Activated gamma-delta T cell treated with anti-CD3 and anti-CD28 coated beads, Interleukin-2, amount 50 U/mL, for 16 hours (primary cell): ENCODE data around the gene NKAIN2.
"Not testable (repeated sequence)": the region's sequence is repeated elsewhere in the genome, so short reads cannot be mapped to it uniquely, and the experiment has no call there.

Source experiments
- DNase-seq: peaks from one replicate; pipeline ENCODE4 v3.0.0-alpha.2; 2020; ENCODE audit warnings: low read depth

The NKAIN2 gene

DNA sequence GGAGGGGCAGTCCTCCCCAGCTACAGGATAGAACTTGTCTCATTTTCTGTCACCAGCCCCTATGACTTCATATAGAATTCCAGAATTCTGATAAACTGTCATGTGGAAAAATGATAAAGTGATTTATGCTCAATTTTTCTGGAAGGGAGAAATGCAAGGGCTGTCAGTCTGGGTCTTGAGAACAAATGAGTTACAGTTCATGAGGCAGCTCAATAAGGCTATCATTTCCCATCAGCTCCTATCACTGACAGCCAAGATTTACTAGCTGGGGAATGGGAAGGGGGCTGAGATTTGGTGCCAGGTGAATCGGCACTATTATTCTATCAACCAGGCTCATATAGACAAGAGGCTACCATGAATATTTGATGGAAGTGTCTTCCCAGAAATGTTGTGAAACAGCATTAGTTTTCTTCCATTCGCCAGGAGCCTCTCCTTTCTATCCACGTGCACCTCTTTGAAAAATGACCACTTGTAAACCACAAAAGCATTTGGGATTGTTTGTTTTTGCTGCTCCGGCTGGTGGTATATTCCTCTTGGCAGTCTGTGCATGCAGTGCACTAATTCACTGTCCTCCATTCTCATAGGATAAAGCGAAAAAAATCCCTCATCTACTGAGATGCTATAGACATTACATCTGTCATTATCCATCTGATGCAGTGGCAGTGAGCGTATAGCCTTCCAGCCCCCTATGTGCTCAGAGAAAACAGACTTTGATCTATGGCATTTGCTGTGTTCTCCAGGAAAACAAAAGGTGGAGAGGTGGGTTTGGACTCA lies 629.9 kb downstream of the NKAIN2 start:
- no peak for DNase-seq

DNA sequence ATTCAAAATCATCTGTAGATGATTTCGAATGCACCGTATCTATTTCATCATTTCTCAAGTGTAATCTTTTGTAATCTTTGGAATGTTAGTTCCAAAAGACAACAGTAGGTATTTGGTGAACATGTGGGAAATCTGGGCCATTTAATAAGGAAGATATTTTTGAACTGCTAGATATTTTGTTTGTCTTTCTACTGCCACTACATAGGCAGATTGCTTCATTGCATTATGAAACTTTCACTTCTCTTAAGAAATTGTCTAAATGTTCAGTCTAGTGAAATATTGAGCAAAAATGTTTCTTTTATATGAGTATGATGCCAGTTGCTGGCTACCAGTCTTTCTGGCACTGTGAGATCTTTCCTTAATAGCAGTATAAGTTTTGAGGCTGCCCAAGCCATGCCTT lies 630.8 kb downstream of the NKAIN2 start:
- no peak for DNase-seq

DNA sequence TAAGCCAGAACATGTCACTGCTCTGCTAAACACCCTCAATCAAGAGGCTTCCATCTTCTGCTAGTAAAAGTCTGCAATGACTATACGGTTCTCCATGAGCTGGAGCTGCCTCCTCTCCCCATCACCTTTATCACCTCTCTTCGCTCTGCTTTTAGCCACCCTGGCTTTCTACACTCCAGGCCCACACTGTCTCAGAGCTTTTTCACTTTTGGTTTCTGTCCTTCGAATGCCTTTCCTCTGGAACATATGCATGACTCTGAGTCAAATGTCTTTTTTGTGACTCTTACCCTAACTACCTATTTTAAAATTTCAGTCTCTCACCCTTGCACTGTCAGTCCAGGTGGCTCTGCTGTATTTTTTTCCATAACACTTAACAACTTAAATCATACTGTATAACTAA lies 633.1 kb downstream of the NKAIN2 start:
- DNase-seq, result no peak

DNA sequence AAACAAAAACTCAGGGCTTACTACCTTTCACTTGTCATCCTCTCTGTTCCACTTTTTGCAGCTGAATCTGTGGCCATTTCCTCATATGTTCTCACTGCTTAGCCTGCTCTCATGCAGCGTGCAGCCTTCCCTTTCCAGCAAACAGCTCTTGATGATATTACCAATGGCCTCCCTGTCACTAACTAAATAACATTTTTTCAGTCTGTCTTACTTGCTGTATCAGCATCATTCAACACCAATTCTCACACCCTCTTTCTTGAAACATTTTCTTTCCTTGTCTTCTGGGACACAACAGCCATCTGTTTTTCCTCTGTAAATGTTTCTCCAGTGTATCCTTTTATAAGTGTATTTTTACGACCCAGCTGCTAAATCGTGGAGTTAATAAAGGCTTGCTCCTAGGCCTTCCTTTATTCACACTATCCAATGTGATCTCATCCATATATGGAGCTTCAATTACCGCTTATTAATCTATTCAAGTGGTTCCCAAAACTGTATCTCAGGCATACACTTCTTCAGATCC lies 634.9 kb downstream of the NKAIN2 start:
- DNase-seq, result no peak

DNA sequence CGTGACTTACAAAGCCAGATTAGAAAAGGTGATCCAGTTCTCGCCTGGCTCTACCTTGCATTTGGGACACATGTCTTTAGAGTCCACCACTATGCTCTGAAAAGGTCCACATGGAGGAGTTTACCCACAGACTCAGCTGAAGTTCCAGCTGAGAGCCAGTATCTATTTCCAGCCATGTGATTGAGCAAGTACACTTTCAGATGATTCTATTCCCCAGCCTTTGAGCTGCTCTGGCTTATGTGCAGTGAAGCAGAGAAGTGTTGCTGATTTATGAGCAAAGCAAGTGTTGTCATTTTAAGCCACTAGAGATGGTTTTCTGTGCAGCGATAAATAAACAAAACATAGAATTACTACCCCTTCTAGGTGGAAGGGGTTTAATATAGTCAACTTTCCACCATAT lies 637.8 kb downstream of the NKAIN2 start:
- DNase-seq, result no peak

DNA sequence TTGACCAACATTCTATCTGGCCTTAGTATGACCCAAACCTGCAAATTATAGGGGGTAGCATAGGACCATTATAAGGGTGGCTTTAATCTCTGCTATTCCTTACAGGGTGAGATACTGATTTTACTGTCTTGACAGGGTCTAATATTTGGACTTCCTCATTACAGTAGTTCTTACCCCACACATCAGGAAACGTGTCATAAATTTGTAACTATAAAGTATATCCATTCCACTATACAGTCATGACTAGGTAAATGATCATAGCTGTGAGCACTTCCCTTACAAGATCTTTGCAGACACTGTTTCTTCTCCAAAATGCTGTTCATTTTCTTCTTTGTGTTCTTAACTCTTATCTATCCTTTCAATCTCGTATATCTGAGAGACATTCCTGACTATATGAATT lies 639.9 kb downstream of the NKAIN2 start:
- DNase-seq, result no peak

DNA sequence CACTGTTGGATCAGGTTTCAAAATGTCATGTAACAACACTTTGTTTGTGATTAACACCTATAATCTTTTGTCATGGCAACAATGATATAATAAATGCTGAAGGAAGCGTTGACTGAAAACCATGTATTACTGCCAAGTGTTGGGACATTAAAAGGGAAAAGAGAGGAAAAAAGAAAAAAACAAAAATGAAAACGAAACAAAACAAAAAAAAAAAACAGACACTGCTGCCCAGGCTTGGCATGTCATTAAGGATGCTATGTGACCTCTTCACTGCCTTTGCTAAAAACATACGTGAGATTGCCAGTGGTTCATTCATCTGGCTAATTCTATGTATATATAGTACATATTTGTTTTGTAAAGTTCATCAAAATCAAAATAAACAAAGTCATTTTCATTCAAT lies 641.9 kb downstream of the NKAIN2 start:
- no peak for DNase-seq

DNA sequence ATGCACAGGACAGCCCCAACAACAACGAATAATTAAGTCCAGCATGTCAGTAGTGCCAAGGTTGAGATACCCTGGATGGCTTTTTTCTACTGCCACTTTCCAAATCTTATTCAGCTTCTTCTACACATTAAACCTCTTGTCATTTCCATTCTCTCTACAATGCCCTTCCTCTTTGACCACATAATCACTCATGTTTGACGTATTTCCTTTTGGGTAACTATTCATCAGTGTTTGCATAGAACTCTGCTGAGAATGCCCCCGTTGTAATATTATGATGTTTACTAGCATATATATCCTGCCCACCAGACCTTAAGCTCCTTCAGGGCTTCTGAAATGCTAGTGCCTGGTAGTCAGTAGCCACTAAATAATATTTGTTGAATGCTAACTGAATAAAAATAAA lies 643.3 kb downstream of the NKAIN2 start:
- DNase-seq, result no peak

DNA sequence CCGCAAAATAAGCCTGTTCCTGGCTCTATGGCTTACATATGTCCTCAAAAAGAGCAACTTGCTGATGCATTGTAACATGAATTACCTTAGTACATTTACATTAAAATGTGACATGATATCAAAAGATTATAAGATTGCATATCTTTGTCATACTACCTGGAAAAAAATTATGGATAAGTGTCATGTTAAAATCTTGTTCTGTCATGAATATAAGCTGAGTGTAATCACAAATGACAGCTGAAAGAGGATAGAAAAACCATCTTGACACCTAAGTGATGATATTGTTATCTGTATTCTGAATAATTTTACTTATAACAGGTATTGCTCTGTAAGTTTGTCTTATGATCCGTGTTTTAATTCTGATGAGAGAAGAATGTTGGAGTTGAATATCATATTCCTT lies 655.6 kb downstream of the NKAIN2 start:
- no peak for DNase-seq

DNA sequence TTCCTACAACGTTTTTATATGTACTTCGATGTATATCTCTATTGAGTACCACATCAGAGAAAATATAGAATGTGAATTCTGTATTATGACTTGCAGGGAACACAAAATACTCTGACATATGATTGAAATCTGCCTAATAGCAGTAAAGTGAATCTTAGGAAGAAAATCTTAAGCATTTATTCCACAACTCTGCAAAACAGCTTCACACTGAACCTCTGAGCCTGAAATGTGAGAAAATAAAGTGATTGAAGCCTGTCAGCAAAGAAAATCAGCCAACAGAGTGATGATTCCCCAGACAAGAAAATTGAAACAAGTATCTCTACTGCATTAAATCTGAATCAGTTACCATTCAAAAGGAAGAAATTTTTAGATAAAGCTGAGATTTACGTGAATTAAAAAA lies 659.1 kb downstream of the NKAIN2 start:
- no peak for DNase-seq

DNA sequence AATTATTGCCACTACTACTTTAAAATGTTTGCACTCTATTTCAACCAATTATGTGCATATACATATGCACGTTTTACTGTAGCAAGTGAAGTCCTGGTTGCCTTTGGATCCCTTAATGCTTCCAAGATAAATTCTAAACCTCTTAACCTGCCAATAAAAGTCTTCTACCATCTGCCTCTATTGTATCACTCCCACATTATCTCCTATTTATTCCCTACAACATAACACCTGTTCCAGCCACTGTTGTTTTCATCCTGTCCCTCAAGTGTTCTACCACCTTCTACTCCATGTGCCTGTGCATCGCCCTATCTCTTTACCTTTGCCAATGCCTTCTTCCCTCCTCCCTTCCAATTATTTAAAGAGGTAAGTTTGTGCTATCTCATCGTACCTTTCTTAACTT lies 659.6 kb downstream of the NKAIN2 start:
- DNase-seq, result no peak

DNA sequence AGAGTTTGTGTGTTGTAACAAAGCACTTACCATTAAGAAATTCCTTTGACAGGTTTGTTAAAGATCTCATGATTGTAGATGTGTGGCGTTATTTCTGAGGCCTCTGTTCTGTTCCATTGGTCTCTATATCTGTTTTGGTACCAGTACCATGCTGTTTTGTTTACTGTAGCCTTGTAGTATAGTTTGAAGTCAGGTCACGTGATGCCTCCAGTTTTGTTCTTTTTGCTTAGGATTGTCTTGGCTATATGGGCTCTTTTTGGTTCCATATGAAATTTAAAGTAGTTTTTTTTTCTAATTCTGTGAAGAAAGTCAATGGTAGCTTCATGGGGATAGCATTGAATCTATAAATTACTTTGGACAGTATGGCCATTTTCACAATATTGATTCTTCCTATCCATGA lies 660.9 kb downstream of the NKAIN2 start:
- DNase-seq, result not testable (repeated sequence)

DNA sequence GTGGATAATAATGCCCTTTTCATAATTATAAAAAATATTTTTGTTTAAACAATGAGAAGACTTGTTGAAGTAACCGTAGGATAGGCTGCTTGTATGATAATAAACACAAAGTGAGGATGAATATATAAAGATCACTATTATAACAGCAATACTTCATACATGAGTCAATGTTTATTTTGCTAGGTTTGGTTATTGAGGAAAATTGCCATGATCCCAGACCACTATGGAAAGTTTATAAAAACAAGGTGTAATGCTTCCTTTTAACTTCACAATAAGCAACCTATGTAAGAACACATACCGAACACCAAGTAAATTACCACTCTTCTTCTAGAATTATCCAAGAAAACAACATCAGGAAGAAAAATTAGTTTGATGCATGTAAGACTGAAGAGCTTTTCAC lies 663.3 kb downstream of the NKAIN2 start:
- DNase-seq, result no peak

DNA sequence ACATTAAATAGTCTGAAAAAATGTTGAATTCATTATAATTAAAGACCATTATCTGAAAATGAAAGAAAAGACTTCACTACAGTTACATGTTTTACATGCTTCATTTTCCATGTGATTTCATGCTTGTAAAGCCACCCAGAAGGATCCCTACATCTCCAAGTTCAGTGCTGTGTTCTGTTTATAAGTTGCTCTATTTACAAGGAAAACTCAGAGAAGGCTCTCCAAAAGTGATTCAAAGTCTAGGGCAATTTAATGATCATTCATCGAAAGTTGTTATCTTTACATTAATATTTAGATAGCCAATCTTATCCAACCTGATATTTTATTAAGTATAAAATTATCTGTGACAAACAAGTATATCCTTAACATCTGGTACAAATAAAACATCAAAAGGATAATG lies 663.7 kb downstream of the NKAIN2 start:
- no peak for DNase-seq

DNA sequence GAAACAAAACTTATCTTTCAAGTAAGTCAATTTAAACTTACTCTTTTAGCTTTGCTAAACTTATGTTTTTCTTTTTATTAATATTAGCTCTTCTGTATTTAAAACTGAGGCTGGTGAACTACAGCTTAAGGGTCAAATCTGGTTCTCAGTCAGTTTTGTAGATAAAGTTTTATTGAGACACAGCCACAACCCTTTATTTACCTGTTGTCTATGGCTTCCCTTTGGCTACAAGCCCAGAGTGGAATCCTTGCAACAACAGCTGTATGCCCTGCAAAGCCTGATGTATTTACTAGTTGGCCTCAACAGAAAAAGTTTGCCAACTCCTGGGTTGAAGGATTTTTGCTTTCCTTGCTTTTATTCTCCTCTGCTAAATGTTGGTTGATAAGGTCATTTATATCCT lies 667.1 kb downstream of the NKAIN2 start:
- no peak for DNase-seq

DNA sequence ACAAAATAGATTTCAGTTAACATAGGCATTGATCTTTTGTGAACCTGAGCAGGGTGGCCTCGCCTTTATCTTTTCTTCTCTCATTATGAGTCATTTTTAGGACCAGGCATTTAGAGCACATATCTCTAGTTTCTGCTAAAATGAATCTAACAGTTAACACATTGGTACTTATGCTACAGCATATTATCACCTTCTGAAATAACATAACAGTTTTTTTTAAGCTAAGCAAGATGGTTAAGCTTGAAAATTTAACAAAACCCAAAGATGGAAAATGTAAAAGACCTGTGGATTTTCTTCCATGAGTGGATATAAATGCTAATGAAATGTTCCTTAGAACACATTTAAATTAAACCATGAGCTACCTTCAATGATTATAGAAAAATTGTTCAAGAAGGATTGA lies 671.5 kb downstream of the NKAIN2 start:
- no peak for DNase-seq

DNA sequence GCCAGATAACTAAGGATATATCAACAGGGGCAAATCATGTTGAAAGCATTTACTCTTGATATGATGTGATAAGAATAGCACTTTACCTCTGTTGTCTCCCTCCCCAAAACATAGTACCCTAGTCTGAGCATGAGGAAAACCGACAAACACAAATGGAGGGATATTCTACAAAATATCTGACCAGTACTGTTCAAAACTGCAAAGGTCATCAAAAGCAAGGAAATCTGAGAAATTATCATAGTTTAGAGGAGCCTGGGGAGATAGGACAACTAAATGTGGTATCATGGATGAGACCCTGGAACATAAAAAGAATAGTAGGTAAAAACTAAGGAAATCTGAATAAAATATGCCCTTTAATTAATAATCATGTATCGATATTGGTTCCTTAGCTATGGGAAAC lies 675.2 kb downstream of the NKAIN2 start:
- no peak for DNase-seq

DNA sequence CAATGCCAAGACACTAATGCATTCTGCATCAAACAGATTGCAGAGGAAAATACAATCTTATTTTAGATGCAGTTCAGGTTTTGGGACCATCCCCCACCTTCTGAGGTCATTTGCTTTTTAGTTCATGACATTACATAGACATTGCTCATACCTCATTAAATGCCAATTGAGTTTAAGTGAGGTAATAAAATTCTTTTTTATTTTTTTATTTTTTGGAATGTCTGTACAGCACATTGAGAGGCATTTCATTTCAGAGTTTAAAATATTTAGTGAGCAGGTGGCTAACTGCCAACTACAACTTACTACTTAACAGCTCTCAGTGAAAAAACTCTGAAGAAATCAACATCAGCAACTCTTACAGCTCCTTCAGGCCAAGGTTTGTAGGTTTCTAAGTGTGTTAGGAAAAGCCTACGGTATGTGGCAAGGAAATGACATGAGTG lies 676.3 kb downstream of the NKAIN2 start:
- DNase-seq, result no peak

DNA sequence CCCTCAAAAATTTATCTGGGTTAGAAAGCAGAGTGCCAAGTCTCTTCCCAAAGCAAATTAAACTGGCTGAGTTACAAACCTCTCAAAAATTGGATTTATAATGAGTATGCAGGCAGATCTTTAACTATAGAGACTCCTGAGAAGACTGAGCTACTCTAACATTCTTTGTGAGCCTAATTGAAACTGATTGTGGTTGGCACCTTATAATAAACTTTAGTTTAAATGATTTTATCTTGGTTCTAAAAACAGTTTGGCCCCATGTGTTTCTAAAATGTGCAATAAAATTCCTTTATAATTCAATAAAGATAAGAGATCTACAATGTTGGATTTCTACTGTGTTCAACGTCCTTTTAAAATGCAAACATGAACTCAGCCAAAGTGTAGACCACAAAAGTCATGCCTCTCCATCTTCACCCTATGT lies 678.4 kb downstream of the NKAIN2 start:
- no peak for DNase-seq

DNA sequence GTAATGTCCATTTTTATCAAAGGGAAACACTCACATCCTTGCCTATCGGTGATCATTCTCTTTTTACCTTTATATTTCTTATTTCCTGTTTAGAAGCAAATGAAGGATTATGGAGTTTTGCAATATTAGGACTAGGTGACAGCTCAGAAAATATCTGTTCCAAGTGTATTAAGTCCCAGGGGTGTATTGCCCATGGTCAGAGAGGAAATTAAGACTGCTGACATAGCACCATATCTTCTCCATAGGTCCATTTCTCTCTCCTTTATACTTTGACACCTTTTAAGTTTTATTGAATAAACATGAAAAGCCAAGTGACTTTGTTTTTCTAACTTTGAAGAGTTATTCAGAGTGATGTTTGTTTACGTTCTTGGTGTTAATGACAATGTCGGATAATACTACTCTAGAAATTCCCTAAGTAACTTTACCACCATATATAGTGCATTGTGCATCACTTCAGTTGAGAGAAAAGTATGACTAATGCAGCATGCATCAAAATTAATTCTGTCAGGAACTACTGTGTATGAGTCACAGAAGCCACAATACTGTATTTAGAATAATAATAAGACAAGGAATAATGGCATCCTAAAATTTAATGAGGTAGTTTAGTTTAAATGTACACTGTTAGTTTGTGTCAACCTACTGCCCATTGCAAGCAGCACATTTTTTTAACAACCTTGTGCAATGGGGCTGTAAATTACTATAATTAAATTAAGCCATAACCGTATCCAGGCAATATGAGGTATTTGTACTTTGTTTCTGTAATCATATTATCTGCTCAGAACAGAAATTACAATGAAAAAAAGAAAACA lies 684.2 kb downstream of the NKAIN2 start:
- no peak for DNase-seq

DNA sequence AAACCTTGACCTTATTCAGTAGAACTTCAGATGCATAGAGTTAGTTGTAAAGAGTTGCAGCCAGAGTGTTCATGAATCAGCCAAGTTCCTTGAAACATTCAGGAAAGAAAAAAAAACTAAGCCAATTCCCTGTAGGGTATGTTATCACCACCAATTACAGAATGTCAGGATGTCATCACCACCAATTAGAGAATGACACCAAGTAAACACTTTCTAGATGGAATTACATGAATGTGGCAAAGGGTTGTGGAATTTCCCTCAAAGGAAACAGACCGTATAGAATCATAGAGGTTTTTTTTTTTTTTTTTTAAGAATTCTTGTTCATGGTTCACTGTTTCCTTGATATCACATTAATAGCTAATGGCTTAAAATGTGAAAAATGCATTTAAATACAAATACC lies 686.5 kb downstream of the NKAIN2 start:
- no peak for DNase-seq

DNA sequence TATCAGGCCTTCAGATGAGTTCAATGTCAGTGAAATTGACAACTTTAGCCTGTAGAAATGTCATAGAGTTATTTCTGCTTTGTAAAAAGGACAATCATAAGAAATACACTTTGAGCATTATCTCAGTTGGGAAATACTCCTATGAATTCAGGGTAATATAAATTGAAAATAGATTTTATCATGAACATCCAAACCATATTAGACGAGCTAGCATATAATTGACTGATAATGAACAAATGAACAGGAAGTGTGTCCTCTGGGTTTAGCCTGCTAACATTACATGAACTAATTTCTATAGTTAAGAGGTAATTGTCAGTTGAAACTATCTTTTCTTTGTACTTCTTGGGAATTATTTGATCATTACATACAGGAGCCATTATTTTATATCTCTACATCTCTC lies 689.6 kb downstream of the NKAIN2 start:
- no peak for DNase-seq

DNA sequence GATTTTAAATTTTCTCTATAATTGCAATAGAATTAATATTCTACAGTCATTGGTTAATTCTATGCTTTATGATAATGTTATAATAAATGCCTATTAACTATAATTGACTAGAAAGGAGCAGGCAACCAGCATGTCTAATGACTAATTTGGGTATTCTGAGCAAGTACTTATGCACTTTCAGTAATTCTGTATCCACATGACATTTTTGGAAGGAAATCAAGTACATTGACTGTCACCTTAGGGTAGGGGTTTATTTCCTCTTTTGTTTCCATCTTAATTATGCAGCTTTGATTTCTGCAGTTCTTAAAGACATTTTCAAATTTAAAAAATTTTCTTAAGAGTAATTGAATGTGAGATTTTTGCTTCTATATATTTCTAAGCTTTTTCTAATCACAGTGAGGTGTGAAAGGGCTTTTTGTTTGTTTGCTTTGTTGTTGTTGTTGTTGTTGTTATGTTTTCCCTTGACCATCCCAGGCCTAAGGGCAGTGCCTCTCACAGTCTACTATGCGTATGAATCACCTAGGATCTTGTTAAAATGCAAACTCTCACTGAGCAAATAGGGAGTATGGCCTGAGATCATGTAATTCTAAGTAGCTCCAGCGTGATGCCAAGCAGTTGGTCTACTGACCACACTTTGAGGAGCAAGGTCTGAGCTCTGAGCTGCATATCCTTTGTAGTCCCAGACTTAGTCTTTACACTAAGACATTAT lies 691.4 kb downstream of the NKAIN2 start:
- no peak for DNase-seq
